ENCODE measurements around the gene VAV2. TPM values are rescaled to one million over a fixed set of nuclear protein-coding genes. Genes with fewer than 3 reads are reported as not detected.
"Not testable (repeated sequence)": the region's sequence is repeated elsewhere in the genome, so short reads cannot be mapped to it uniquely, and the experiment has no call there.

Gene VAV2
- total and polyA plus RNA-seq, 2 donors = 5.4 to 9.8 TPM

- WGBS = 1% methylated on average over 72 of the region's 74 CpGs
- Histone ChIP-seq H3K4me3 (ENCODE audit: low read length in 2 of 2) (peak overlapping the region; percentile 71 to 85), H3K4me1 (ENCODE audit: control insufficient read depth in 2 of 2, insufficient read depth in 2 of 2, low read length in 2 of 2) (peaks cover 15 to 19% of the 10 kb centered on the region in 2 donors)
Observed at GRCh38 chr9:133992780-133993634, 883 bp upstream of the VAV2 start.

GRCh38 chr9:133991214-133991921 lies 756 bp downstream of the VAV2 start:
- H3K36me3 ChIP-seq (ENCODE audit: control insufficient read depth in 2 of 2, insufficient read depth in 2 of 2, low read length in 1 of 2) = no peaks in the 10 kb centered on the region
- peaks cover 34 to 46% of the 10 kb centered on the region in 2 donors for H3K27me3 ChIP-seq (ENCODE audit: control insufficient read depth in 2 of 2, insufficient read depth in 1 of 2, low read length in 1 of 2)
- H3K4me1 ChIP-seq (ENCODE audit: control insufficient read depth in 2 of 2, insufficient read depth in 2 of 2, low read length in 2 of 2) = peaks cover 15 to 19% of the 10 kb centered on the region in 2 donors
- 4% methylated on average over 82 of the region's 82 CpGs for WGBS
- no peak overlapping the region for H3K27ac ChIP-seq (ENCODE audit: low read depth in 1 of 2, low read length in 1 of 2)
- DNase-seq (ENCODE audit: low read depth in 6 of 9, low spot score in 9 of 9) = no peak
- peak overlapping the region in 1 of 2 donors; percentile 85 for H3K4me3 ChIP-seq (ENCODE audit: low read length in 2 of 2)
- H3K9me3 ChIP-seq (ENCODE audit: control insufficient read depth in 2 of 2, insufficient read depth in 1 of 2, low read length in 1 of 2) = no peaks in the 10 kb centered on the region

More at GRCh38 chr9:133992780-133993634, 883 bp upstream of the VAV2 start:
- Histone ChIP-seq H3K36me3 (ENCODE audit: control insufficient read depth in 2 of 2, insufficient read depth in 2 of 2, low read length in 1 of 2) (no peaks in the 10 kb centered on the region), H3K27ac (ENCODE audit: low read depth in 1 of 2, low read length in 1 of 2) (peak overlapping the region; percentile 37 to 81), H3K27me3 (ENCODE audit: control insufficient read depth in 2 of 2, insufficient read depth in 1 of 2, low read length in 1 of 2) (peaks cover 34 to 48% of the 10 kb centered on the region in 2 donors), H3K9me3 (ENCODE audit: control insufficient read depth in 2 of 2, insufficient read depth in 1 of 2, low read length in 1 of 2) (no peaks in the 10 kb centered on the region)
- peak in 8 of 9 donors; percentile 45 to 83 (median 68) for DNase-seq (ENCODE audit: low read depth in 6 of 9, low spot score in 9 of 9)

GRCh38 chr9:133990366-133991213 lies 1.5 kb downstream of the VAV2 start:
- no peak for DNase-seq (ENCODE audit: low read depth in 6 of 9, low spot score in 9 of 9)
- Histone ChIP-seq H3K4me3 (ENCODE audit: low read length in 2 of 2) (peak overlapping the region in 1 of 2 donors; percentile 85), H3K9me3 (ENCODE audit: control insufficient read depth in 2 of 2, insufficient read depth in 1 of 2, low read length in 1 of 2) (no peaks in the 10 kb centered on the region), H3K27me3 (ENCODE audit: control insufficient read depth in 2 of 2, insufficient read depth in 1 of 2, low read length in 1 of 2) (peaks cover 34 to 46% of the 10 kb centered on the region in 2 donors), H3K4me1 (ENCODE audit: control insufficient read depth in 2 of 2, insufficient read depth in 2 of 2, low read length in 2 of 2) (peaks cover 15 to 19% of the 10 kb centered on the region in 2 donors), H3K27ac (ENCODE audit: low read depth in 1 of 2, low read length in 1 of 2) (no peak overlapping the region), H3K36me3 (ENCODE audit: control insufficient read depth in 2 of 2, insufficient read depth in 2 of 2, low read length in 1 of 2) (no peaks in the 10 kb centered on the region)
- 58% methylated on average over 31 of the region's 31 CpGs for WGBS

GRCh38 chr9:133989625-133990365 lies 2.3 kb downstream of the VAV2 start:
- WGBS = 90% methylated on average over 24 of the region's 24 CpGs
- H3K27me3 ChIP-seq (ENCODE audit: control insufficient read depth in 2 of 2, insufficient read depth in 1 of 2, low read length in 1 of 2) = peaks cover 34 to 44% of the 10 kb centered on the region in 2 donors
- H3K27ac ChIP-seq (ENCODE audit: low read depth in 1 of 2, low read length in 1 of 2) = no peak overlapping the region
- DNase-seq (ENCODE audit: low read depth in 6 of 9, low spot score in 9 of 9) = no peak
- no peak overlapping the region for H3K4me3 ChIP-seq (ENCODE audit: low read length in 2 of 2)
- no peaks in the 10 kb centered on the region for H3K36me3 ChIP-seq (ENCODE audit: control insufficient read depth in 2 of 2, insufficient read depth in 2 of 2, low read length in 1 of 2)
- H3K4me1 ChIP-seq (ENCODE audit: control insufficient read depth in 2 of 2, insufficient read depth in 2 of 2, low read length in 2 of 2) = peaks cover 15 to 19% of the 10 kb centered on the region in 2 donors
- no peaks in the 10 kb centered on the region for H3K9me3 ChIP-seq (ENCODE audit: control insufficient read depth in 2 of 2, insufficient read depth in 1 of 2, low read length in 1 of 2)

- not testable (repeated sequence) for H3K9me3 ChIP-seq (ENCODE audit: control insufficient read depth in 2 of 2, insufficient read depth in 1 of 2, low read length in 1 of 2); DNase-seq (ENCODE audit: low read depth in 6 of 9, low spot score in 9 of 9)
- peaks cover 15 to 17% of the 10 kb centered on the region in 2 donors for H3K4me1 ChIP-seq (ENCODE audit: control insufficient read depth in 2 of 2, insufficient read depth in 2 of 2, low read length in 2 of 2)
Observed at GRCh38 chr9:133988771-133989170, 3.4 kb downstream of the VAV2 start.

GRCh38 chr9:133987946-133988665 lies 4.0 kb downstream of the VAV2 start:
- Histone ChIP-seq H3K27ac (ENCODE audit: low read depth in 1 of 2, low read length in 1 of 2) (no peak overlapping the region), H3K9me3 (ENCODE audit: control insufficient read depth in 2 of 2, insufficient read depth in 1 of 2, low read length in 1 of 2) (no peaks in the 10 kb centered on the region), H3K36me3 (ENCODE audit: control insufficient read depth in 2 of 2, insufficient read depth in 2 of 2, low read length in 1 of 2) (no peaks in the 10 kb centered on the region), H3K4me3 (ENCODE audit: low read length in 2 of 2) (no peak overlapping the region), H3K4me1 (ENCODE audit: control insufficient read depth in 2 of 2, insufficient read depth in 2 of 2, low read length in 2 of 2) (peaks cover 10 to 11% of the 10 kb centered on the region in 2 donors), H3K27me3 (ENCODE audit: control insufficient read depth in 2 of 2, insufficient read depth in 1 of 2, low read length in 1 of 2) (peaks cover 32% of the 10 kb centered on the region in 2 donors)
- DNase-seq (ENCODE audit: low read depth in 6 of 9, low spot score in 9 of 9) = no peak
- WGBS = 94% methylated on average over 16 of the region's 16 CpGs

More at GRCh38 chr9:133988771-133989170, 3.4 kb downstream of the VAV2 start:
- not testable (repeated sequence) for H3K4me3 ChIP-seq (ENCODE audit: low read length in 2 of 2); H3K27ac ChIP-seq (ENCODE audit: low read depth in 1 of 2, low read length in 1 of 2); H3K36me3 ChIP-seq (ENCODE audit: control insufficient read depth in 2 of 2, insufficient read depth in 2 of 2, low read length in 1 of 2)
- peaks cover 34 to 39% of the 10 kb centered on the region in 2 donors for H3K27me3 ChIP-seq (ENCODE audit: control insufficient read depth in 2 of 2, insufficient read depth in 1 of 2, low read length in 1 of 2)
- 97% methylated on average over 14 of the region's 14 CpGs for WGBS

- H3K4me1 ChIP-seq (ENCODE audit: control insufficient read depth in 2 of 2, insufficient read depth in 2 of 2, low read length in 2 of 2) = peaks cover 8% of the 10 kb centered on the region in 2 donors
- no peak for DNase-seq (ENCODE audit: low read depth in 6 of 9, low spot score in 9 of 9)
- no peaks in the 10 kb centered on the region for H3K36me3 ChIP-seq (ENCODE audit: control insufficient read depth in 2 of 2, insufficient read depth in 2 of 2, low read length in 1 of 2)
- no peak overlapping the region for H3K27ac ChIP-seq (ENCODE audit: low read depth in 1 of 2, low read length in 1 of 2)
- 96% methylated on average over 14 of the region's 14 CpGs for whole genome bisulfite sequencing
- no peak overlapping the region for H3K4me3 ChIP-seq (ENCODE audit: low read length in 2 of 2)
- H3K9me3 ChIP-seq (ENCODE audit: control insufficient read depth in 2 of 2, insufficient read depth in 1 of 2, low read length in 1 of 2) = no peaks in the 10 kb centered on the region
- peaks cover 29% of the 10 kb centered on the region in 2 donors for H3K27me3 ChIP-seq (ENCODE audit: control insufficient read depth in 2 of 2, insufficient read depth in 1 of 2, low read length in 1 of 2)
Observed at GRCh38 chr9:133987446-133987788, 4.7 kb downstream of the VAV2 start.
